HEK293 (cell line): ENCODE measurements around the gene DNAJB6.

Experiments used
- CTCF ChIP-seq: fragments of 450-650 bp; formaldehyde crosslinking; IDR thresholded peaks from 2 replicates; pipeline ENCODE4 v1.5.1; 2016; ENCODE audit warnings: missing biosample characterization, missing genetic modification characterization
- GLI4 ChIP-seq: fragments of 450-650 bp; formaldehyde crosslinking; IDR thresholded peaks from 2 replicates; pipeline ENCODE4 v1.5.1; 2016; ENCODE audit warnings: missing biosample characterization, missing genetic modification characterization
- TCF7L2 ChIP-seq: IDR thresholded peaks from 2 replicates; pipeline ENCODE4 v1.6.1; 2011; ENCODE audit warnings: low read depth, mild to moderate bottlenecking, inconsistent platforms, low read length, moderate library complexity, borderline replicate concordance
- YY1 ChIP-seq: fragments of 450-650 bp; formaldehyde crosslinking; IDR thresholded peaks from 2 replicates; pipeline ENCODE4 v1.5.1; 2018; ENCODE audit warnings: missing biosample characterization, missing genetic modification characterization
- ZBTB17 ChIP-seq: fragments of 450-650 bp; formaldehyde crosslinking; IDR thresholded peaks from 2 replicates; pipeline ENCODE4 v1.5.1; 2016; ENCODE audit warnings: missing biosample characterization, missing genetic modification characterization
- ZFP3 ChIP-seq: fragments of 450-650 bp; formaldehyde crosslinking; IDR thresholded peaks from 2 replicates; pipeline ENCODE4 v1.5.1; 2016; ENCODE audit warnings: low read depth, missing biosample characterization, missing genetic modification characterization
- ZIC2 ChIP-seq: fragments of 450-650 bp; formaldehyde crosslinking; IDR thresholded peaks from 2 replicates; pipeline ENCODE4 v1.5.1; 2016; ENCODE audit warnings: missing biosample characterization, missing genetic modification characterization
- ZNF302 ChIP-seq: fragments of 450-650 bp; formaldehyde crosslinking; IDR thresholded peaks from 2 replicates; pipeline ENCODE4 v1.5.1; 2016; ENCODE audit warnings: missing biosample characterization, missing genetic modification characterization, low read depth
- ZSCAN5A ChIP-seq: fragments of 450-650 bp; formaldehyde crosslinking; IDR thresholded peaks from 2 replicates; pipeline ENCODE4 v1.5.1; 2016; ENCODE audit warnings: missing biosample characterization, missing genetic modification characterization
- TF ChIP-seq, protein P1 (sequence below): fragments of 450-650 bp; formaldehyde crosslinking; IDR thresholded peaks from 2 replicates; pipeline ENCODE4 v1.5.1; 2016; ENCODE audit warnings: missing biosample characterization, missing genetic modification characterization

GRCh38 chr7:157352516-157352915 lies 15.7 kb downstream of the DNAJB6 start:
- TF ChIP-seq CTCF (tag by site-specific recombination) (no peak), YY1 (tag by site-specific recombination) (no peak), TCF7L2 (no peak), ZSCAN5A (tag by site-specific recombination) (no peak), ZBTB17 (tag by site-specific recombination) (no peak), ZIC2 (no peak), ZFP3 (tag by site-specific recombination) (no peak), GLI4 (tag by site-specific recombination) (no peak), ZNF302 (tag by site-specific recombination) (no peak)
- TF ChIP-seq, protein P1, sequence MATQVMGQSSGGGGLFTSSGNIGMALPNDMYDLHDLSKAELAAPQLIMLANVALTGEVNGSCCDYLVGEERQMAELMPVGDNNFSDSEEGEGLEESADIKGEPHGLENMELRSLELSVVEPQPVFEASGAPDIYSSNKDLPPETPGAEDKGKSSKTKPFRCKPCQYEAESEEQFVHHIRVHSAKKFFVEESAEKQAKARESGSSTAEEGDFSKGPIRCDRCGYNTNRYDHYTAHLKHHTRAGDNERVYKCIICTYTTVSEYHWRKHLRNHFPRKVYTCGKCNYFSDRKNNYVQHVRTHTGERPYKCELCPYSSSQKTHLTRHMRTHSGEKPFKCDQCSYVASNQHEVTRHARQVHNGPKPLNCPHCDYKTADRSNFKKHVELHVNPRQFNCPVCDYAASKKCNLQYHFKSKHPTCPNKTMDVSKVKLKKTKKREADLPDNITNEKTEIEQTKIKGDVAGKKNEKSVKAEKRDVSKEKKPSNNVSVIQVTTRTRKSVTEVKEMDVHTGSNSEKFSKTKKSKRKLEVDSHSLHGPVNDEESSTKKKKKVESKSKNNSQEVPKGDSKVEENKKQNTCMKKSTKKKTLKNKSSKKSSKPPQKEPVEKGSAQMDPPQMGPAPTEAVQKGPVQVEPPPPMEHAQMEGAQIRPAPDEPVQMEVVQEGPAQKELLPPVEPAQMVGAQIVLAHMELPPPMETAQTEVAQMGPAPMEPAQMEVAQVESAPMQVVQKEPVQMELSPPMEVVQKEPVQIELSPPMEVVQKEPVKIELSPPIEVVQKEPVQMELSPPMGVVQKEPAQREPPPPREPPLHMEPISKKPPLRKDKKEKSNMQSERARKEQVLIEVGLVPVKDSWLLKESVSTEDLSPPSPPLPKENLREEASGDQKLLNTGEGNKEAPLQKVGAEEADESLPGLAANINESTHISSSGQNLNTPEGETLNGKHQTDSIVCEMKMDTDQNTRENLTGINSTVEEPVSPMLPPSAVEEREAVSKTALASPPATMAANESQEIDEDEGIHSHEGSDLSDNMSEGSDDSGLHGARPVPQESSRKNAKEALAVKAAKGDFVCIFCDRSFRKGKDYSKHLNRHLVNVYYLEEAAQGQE (tag by site-specific recombination): no peak
